ENCODE measurements around the gene PEPD.

The PEPD gene

DNA sequence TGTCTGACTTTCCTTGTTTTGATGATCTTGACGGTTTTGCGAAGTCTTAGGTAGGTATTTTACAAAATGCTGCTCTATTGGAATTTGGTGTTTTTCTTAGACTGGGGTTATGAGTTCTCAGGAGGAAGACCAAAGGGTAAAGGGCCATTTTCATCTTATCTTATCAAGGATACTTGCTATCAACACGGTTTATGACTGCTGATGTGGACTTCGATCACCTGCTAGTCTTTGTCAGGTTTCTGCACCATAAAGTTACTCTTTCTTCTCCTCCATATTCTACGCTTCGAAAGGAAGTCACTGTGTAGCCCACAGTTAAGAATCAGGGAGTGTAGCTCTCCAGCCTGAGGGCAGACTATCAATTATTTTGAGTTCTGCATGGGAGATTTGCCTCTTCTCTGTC is 155.5 kb downstream of the PEPD start:
- Histone ChIP-seq H3K4me3 (ENCODE audit: insufficient read depth, low read length, poor library complexity, severe bottlenecking) (no peak overlapping the region), H3K36me3 (ENCODE audit: low read length) (no peaks in the 10 kb centered on the region), H3K4me2 (ENCODE audit: low read depth, low read length, poor library complexity, severe bottlenecking) (no peak overlapping the region), H3F3A (ENCODE audit: insufficient read depth) (no peaks in the 10 kb centered on the region), H2AFZ (ENCODE audit: low read depth, low read length, severe bottlenecking) (no peak overlapping the region), H3K27ac (ENCODE audit: low read depth, low read length) (no peak overlapping the region), H3K79me2 (ENCODE audit: insufficient read depth, low read length) (no peaks in the 10 kb centered on the region), H3K27me3 (ENCODE audit: low read length) (no peaks in the 10 kb centered on the region), H4K20me1 (ENCODE audit: low read depth, low read length) (no peaks in the 10 kb centered on the region), H3K9me3 (ENCODE audit: insufficient read depth, low read length) (no peaks in the 10 kb centered on the region), H3K9me2 (replicated peaks; ENCODE audit: insufficient read depth, low read length) (no peaks in the 10 kb centered on the region), H3K9ac (ENCODE audit: low read length) (no peak overlapping the region)
- no peak for TF ChIP-seq EZH2phosphoT487 (conservative IDR thresholded peaks at IDR 0.05; ENCODE audit: low read length)
- TF ChIP-seq CTCF (IDR thresholded peaks at IDR 0.05; ENCODE audit: insufficient read depth, low read length, poor library complexity, severe bottlenecking): no peak

GRCh38 chr19:33365691-33366090 is 155.9 kb downstream of the PEPD start:
- Histone ChIP-seq H3K27me3 (ENCODE audit: low read length) (no peaks in the 10 kb centered on the region), H3K79me2 (ENCODE audit: insufficient read depth, low read length) (no peaks in the 10 kb centered on the region), H3K4me3 (ENCODE audit: insufficient read depth, low read length, poor library complexity, severe bottlenecking) (no peak overlapping the region), H2AFZ (ENCODE audit: low read depth, low read length, severe bottlenecking) (no peak overlapping the region), H3K27ac (ENCODE audit: low read depth, low read length) (no peak overlapping the region), H3K9me2 (replicated peaks; ENCODE audit: insufficient read depth, low read length) (no peaks in the 10 kb centered on the region), H4K20me1 (ENCODE audit: low read depth, low read length) (no peaks in the 10 kb centered on the region), H3K36me3 (ENCODE audit: low read length) (no peaks in the 10 kb centered on the region), H3F3A (ENCODE audit: insufficient read depth) (no peaks in the 10 kb centered on the region), H3K9me3 (ENCODE audit: insufficient read depth, low read length) (no peaks in the 10 kb centered on the region), H3K9ac (ENCODE audit: low read length) (no peak overlapping the region), H3K4me2 (ENCODE audit: low read depth, low read length, poor library complexity, severe bottlenecking) (no peak overlapping the region)
- TF ChIP-seq CTCF (IDR thresholded peaks at IDR 0.05; ENCODE audit: insufficient read depth, low read length, poor library complexity, severe bottlenecking) (no peak), EZH2phosphoT487 (conservative IDR thresholded peaks at IDR 0.05; ENCODE audit: low read length) (no peak)

DNA sequence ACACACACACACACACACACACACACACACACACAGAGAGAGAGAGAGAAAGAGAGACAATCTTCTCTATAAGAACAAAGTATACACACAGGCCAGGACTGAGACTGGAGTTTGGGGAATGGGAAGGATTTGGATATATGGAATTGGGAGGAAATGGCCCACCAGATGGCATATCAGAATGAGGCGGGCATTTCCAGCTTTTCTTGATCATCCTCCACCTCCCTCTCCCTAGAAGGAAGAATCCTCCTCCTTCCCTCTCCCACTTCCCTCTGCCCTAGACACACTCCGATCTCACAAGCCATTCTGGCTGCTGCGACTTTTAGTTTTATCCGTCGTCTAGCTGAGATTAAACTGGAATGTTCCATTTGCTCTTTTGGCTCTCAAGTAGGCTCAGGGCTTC is 158.1 kb downstream of the PEPD start:
- Histone ChIP-seq H3K27ac (ENCODE audit: low read depth, low read length) (no peak overlapping the region), H3K9me3 (ENCODE audit: insufficient read depth, low read length) (no peaks in the 10 kb centered on the region), H3K4me2 (ENCODE audit: low read depth, low read length, poor library complexity, severe bottlenecking) (no peak overlapping the region), H3K4me3 (ENCODE audit: insufficient read depth, low read length, poor library complexity, severe bottlenecking) (no peak overlapping the region), H3K9me2 (replicated peaks; ENCODE audit: insufficient read depth, low read length) (no peaks in the 10 kb centered on the region), H3K27me3 (ENCODE audit: low read length) (no peaks in the 10 kb centered on the region), H3K79me2 (ENCODE audit: insufficient read depth, low read length) (no peaks in the 10 kb centered on the region), H3K36me3 (ENCODE audit: low read length) (no peaks in the 10 kb centered on the region), H3K9ac (ENCODE audit: low read length) (no peak overlapping the region), H4K20me1 (ENCODE audit: low read depth, low read length) (no peaks in the 10 kb centered on the region), H3F3A (ENCODE audit: insufficient read depth) (no peaks in the 10 kb centered on the region), H2AFZ (ENCODE audit: low read depth, low read length, severe bottlenecking) (no peak overlapping the region)
- TF ChIP-seq CTCF (IDR thresholded peaks at IDR 0.05; ENCODE audit: insufficient read depth, low read length, poor library complexity, severe bottlenecking) (no peak), EZH2phosphoT487 (conservative IDR thresholded peaks at IDR 0.05; ENCODE audit: low read length) (no peak)
